Spleen (tissue), 7 donors: ENCODE measurements around the gene NOTUM.

Experiments
- CTCF ChIP-seq, 11 experiments: fragments of 200-600 bp in 7 of 11; fragments of 450-650 bp in 4 of 11; sonication (generic) in 4 of 11; IDR thresholded peaks in 8 of 11; conservative IDR thresholded peaks in 3 of 11; 1 replicate in 7 of 11; 2 replicates in 4 of 11; pipeline versions ENCODE4 v1.4.0 to v1.8.0; 2016 to 2021; ENCODE audit warnings: antibody characterized with exemption in 11 of 11, inconsistent platforms in 4 of 11, mild to moderate bottlenecking in 1 of 11
- POLR2A ChIP-seq, 3 donors: fragments of 450-650 bp; IDR thresholded peaks; one replicate each; pipeline ENCODE4 v1.5.1; 2017; ENCODE audit warnings: antibody characterized with exemption in 3 of 3, mild to moderate bottlenecking in 1 of 3
- donor health status: DM: no; HTN: no; CAD: no; lungs with moderate emphysema.
- donor health status: DM: no; HTN: no; CAD: no.
- donor health status: DM: no; HTN: no; CAD: no.

DNA sequence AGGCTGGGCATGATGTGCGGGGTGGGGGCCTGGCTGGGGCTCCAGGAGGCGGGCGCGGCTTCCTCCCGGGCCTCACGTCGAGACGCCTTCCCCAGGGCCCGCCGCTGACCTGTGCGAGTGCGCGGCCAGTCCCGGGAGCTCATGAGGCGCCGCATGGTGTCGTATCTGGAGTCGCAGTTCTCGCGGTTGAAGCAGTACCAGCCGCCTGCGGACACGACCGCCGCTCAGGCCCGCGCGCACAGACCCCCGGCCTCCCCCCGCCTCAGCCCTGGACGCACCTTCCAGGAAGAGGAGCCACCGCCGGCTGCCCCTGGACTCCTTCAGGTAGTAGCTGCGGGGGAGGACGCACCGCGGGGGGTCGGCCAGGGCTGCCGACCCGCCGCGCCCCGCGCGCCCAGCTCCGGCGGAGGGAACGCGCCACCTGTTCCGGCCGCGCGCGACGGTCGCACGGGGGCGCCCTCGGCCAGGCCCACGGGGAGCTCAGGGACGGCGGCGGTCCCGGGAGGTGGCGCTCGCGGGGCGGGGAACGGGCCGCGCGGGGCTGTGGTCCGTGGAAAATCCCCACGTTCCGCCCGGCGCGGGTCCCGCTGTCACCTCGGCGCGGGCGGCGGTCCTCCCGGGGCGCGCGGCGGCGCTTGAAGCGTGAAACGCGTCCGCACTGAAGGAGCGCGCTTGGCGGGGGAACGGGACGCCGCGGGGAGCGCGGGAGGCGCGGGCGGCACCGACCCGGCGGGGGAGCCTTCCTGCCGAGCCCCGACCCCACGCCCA lies 1.4 kb downstream of the NOTUM start:
- TF ChIP-seq CTCF (IDR thresholded peaks at IDR 0.05 in 8 of 11, conservative IDR thresholded peaks at IDR 0.05 in 3 of 11): peak in 6 of 11 experiments; percentile 74 to 97 (median 86)
- no peak for TF ChIP-seq POLR2A (IDR thresholded peaks at IDR 0.05)
